ENCODE measurements around the gene VWA2. TPM values are rescaled to one million over a fixed set of nuclear protein-coding genes. Genes with fewer than 3 reads are reported as not detected.

Gene VWA2
- total RNA-seq, 1 experiment from 2014 or later = 1.6 TPM

GRCh38 chr10:114260366-114260765 lies 21.3 kb downstream of the VWA2 start:
- no peak overlapping the region for H2AK5ac ChIP-seq (ENCODE audit: insufficient read length, low read length)
- H4K8ac ChIP-seq (replicated peaks; ENCODE audit: insufficient read length, low read depth, low read length) = no peak overlapping the region
- no peak overlapping the region for H3K4me3 Mint-ChIP-seq
- H3K27ac Mint-ChIP-seq = no peak overlapping the region
- no peaks in the 10 kb centered on the region for H3K9me3 ChIP-seq (ENCODE audit: control insufficient read depth, low read depth, low read length)
- H3K14ac ChIP-seq (ENCODE audit: insufficient read depth, low read length) = no peak overlapping the region
- no peak overlapping the region for H3K23ac ChIP-seq (ENCODE audit: insufficient read length, low read depth, low read length)
- no peaks in the 10 kb centered on the region for H3K27me3 Mint-ChIP-seq (ENCODE audit: low read depth)
- H4K20me1 ChIP-seq (ENCODE audit: control insufficient read depth, insufficient read depth, insufficient read length) = no peaks in the 10 kb centered on the region
- H4K5ac ChIP-seq (ENCODE audit: insufficient read length, low read depth, low read length) = no peak overlapping the region
- H4K91ac ChIP-seq (ENCODE audit: insufficient read length, low read depth, low read length) = no peak overlapping the region
- H2AFZ ChIP-seq (ENCODE audit: low read length) = no peak overlapping the region
- no peak overlapping the region for H2BK120ac ChIP-seq (ENCODE audit: low read depth, low read length, poor library complexity, severe bottlenecking)
- no peak overlapping the region for H3K4me2 ChIP-seq (ENCODE audit: insufficient read depth, insufficient read length, low read length)
- peaks cover 0 to under 1% (median 0%) of the 10 kb centered on the region in 3 experiments; a peak in 1 of 7 replicates for H3K36me3 Mint-ChIP-seq (ENCODE audit: insufficient read depth in 1 of 3, low read depth in 3 of 3)
- H3T11ph ChIP-seq (ENCODE audit: low read length) = no peak overlapping the region
- no peak for DNase-seq
- H3K27ac ChIP-seq (ENCODE audit: insufficient read length, low read depth, low read length) = no peak overlapping the region
- no peaks in the 10 kb centered on the region for H3K79me2 ChIP-seq (ENCODE audit: insufficient read depth, low read length)
- H3K56ac ChIP-seq (ENCODE audit: insufficient read length, low read depth, low read length) = no peak overlapping the region
- no CpG with 5 or more reads among the region's 5 CpGs for WGBS (ENCODE audit: extremely low coverage, insufficient read length, low lambda C conversion rate)
- no peak overlapping the region for H3K9ac ChIP-seq (ENCODE audit: extremely low read depth, insufficient read length, low read length)
- H3K4ac ChIP-seq (ENCODE audit: low read depth, low read length) = no peak overlapping the region
- no peaks in the 10 kb centered on the region for H3K79me1 ChIP-seq (ENCODE audit: insufficient read depth, low read depth, low read length, poor library complexity, severe bottlenecking)
- H3K18ac ChIP-seq (ENCODE audit: insufficient read length, low read depth, low read length) = no peak overlapping the region
- no peak for TF ChIP-seq CTCF (conservative IDR thresholded peaks at IDR 0.05)
- H3K23me2 ChIP-seq (ENCODE audit: insufficient read length, low read depth, low read length, poor library complexity, severe bottlenecking) = no peaks in the 10 kb centered on the region
- H3K9me3 Mint-ChIP-seq = no peaks in the 10 kb centered on the region
- H2BK5ac ChIP-seq (ENCODE audit: insufficient read length, low read length) = no peak overlapping the region
- H2BK12ac ChIP-seq (ENCODE audit: insufficient read length, low read depth, low read length) = no peak overlapping the region
- H3K4me1 Mint-ChIP-seq = peaks cover 17 to 19% of the 10 kb centered on the region in 2 experiments
- H3K27me3 ChIP-seq (ENCODE audit: insufficient read depth, low read length) = no peaks in the 10 kb centered on the region; the same call in 1 of the 2 replicates
- no peaks in the 10 kb centered on the region; the same call in 1 of the 2 replicates for H3K4me1 ChIP-seq (ENCODE audit: insufficient read depth, low read length)
- H2BK20ac ChIP-seq (ENCODE audit: low read depth, low read length, poor library complexity, severe bottlenecking) = no peak overlapping the region
- no peak overlapping the region for H2BK15ac ChIP-seq (ENCODE audit: low read depth, low read length)
